NB4 (cell line): ENCODE measurements around the gene KRTCAP3.

Experiments
- DNase-seq: peaks from one replicate; pipeline ENCODE4 v3.0.0; 2010; ENCODE audit warnings: low read depth
- H3K4me3 ChIP-seq: one replicate; pipeline ENCODE4 v1.5.1; 2011; ENCODE audit warnings: mild to moderate bottlenecking, low read depth, low read length, moderate library complexity
- MYC ChIP-seq: IDR thresholded peaks from 2 replicates; pipeline ENCODE4 v1.6.1; 2011; ENCODE audit warnings: low read depth, low read length
- POLR2A ChIP-seq: IDR thresholded peaks from 2 replicates; pipeline ENCODE4 v1.6.1; 2011; ENCODE audit warnings: mild to moderate bottlenecking; ENCODE audit not compliant: insufficient read length; ENCODE audit errors: extremely low read depth
- TF ChIP-seq, protein P1 (sequence below): IDR thresholded peaks from one replicate; pipeline ENCODE4 v1.5.1; 2012; ENCODE audit warnings: low read depth, low read length
- TF ChIP-seq, protein P2 (sequence below): IDR thresholded peaks from 2 replicates; pipeline ENCODE4 v1.6.1; 2011; ENCODE audit warnings: low read depth, low read length

KRTCAP3 gene, protein sequence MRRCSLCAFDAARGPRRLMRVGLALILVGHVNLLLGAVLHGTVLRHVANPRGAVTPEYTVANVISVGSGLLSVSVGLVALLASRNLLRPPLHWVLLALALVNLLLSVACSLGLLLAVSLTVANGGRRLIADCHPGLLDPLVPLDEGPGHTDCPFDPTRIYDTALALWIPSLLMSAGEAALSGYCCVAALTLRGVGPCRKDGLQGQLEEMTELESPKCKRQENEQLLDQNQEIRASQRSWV

DNA sequence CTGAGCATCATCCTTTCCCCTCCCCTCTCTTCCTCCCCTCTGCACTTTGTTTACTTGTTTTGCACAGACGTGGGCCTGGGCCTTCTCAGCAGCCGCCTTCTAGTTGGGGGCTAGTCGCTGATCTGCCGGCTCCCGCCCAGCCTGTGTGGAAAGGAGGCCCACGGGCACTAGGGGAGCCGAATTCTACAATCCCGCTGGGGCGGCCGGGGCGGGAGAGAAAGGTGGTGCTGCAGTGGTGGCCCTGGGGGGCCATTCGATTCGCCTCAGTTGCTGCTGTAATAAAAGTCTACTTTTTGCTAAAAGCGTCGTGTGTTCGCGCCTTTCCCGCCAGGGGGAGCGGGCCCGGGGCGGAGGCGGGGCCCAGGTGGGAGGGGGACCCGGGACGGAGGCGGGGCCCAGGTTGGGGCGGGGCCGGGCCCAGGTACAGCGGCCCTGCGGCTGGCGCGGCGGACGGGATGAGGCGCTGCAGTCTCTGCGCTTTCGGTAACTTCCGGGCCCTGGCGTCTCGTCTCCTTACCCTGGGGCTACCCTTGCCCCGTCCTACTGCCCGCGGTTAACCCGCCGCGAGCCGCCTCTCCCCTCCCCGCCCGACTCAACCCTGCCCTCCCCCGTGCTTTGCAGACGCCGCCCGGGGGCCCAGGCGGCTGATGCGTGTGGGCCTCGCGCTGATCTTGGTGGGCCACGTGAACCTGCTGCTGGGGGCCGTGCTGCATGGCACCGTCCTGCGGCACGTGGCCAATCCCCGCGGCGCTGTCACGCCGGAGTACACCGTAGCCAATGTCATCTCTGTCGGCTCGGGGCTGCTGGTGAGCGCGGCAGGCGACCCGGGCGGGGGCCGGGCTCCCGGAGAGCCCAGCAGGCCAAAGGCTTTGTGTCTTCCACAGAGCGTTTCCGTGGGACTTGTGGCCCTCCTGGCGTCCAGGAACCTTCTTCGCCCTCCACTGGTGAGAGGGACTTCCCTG lies at the start of gene KRTCAP3:
Gene KRTCAP3, plus strand, starts transcription at position 424 of the 962 bp plus-strand sequence. Its CDS starts 32 bp downstream, at position 456.
- TF ChIP-seq MYC (no peak), POLR2A (no peak)
- TF ChIP-seq, protein P1, sequence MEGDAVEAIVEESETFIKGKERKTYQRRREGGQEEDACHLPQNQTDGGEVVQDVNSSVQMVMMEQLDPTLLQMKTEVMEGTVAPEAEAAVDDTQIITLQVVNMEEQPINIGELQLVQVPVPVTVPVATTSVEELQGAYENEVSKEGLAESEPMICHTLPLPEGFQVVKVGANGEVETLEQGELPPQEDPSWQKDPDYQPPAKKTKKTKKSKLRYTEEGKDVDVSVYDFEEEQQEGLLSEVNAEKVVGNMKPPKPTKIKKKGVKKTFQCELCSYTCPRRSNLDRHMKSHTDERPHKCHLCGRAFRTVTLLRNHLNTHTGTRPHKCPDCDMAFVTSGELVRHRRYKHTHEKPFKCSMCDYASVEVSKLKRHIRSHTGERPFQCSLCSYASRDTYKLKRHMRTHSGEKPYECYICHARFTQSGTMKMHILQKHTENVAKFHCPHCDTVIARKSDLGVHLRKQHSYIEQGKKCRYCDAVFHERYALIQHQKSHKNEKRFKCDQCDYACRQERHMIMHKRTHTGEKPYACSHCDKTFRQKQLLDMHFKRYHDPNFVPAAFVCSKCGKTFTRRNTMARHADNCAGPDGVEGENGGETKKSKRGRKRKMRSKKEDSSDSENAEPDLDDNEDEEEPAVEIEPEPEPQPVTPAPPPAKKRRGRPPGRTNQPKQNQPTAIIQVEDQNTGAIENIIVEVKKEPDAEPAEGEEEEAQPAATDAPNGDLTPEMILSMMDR: no peak
- TF ChIP-seq, protein P2, sequence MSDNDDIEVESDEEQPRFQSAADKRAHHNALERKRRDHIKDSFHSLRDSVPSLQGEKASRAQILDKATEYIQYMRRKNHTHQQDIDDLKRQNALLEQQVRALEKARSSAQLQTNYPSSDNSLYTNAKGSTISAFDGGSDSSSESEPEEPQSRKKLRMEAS: no peak
- DNase-seq: no peak

DNA sequence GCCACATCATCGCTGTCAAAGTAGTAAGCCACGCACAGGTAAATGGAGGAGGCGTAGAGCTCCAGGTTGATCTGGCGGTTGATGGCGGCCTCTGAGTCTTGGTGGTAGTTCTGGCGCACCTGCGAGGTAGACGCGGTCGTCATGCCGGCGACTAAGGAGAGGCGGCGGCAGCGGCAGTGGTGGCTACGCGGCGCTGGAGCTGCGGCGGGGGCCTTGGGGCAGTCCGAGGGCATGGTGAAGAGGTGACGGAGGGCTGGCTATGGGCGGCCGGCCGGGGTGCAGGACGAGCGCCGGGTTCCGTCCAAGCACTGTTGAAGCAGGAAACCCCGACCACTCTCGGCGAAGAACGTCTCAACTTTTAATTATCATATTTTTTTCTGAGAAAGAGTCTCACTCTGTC lies 49.0 kb upstream of the KRTCAP3 start:
- TF ChIP-seq, protein P2: no peak
- no peak for TF ChIP-seq MYC
- no peak for TF ChIP-seq POLR2A
- TF ChIP-seq, protein P1: no peak
- H3K4me3 ChIP-seq: no peak overlapping the region
- DNase-seq: no peak

More for the DNA sequence above, at the start of gene KRTCAP3:
- no peak within 1 kb of the TSS for H3K4me3 ChIP-seq

DNA sequence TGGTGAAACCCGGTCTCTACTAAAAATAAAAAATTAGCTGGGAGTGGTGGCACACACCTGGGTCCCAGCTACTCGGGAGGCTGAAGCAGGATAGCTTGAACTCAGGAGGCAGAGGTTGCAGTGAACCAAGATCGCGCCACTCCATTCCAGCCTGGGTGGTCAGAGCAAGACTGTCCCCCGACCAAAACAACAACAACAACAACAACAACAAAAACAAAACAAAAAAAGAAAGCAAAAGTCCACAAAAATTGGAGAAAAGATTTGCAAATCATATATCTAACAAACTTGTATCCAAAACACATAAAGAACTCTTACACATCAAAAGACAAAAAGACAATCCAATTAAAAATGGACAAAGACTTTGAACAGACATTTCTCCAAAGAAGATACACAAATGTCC lies 43.2 kb upstream of the KRTCAP3 start:
- no peak for DNase-seq
- H3K4me3 ChIP-seq: no peak overlapping the region

DNA sequence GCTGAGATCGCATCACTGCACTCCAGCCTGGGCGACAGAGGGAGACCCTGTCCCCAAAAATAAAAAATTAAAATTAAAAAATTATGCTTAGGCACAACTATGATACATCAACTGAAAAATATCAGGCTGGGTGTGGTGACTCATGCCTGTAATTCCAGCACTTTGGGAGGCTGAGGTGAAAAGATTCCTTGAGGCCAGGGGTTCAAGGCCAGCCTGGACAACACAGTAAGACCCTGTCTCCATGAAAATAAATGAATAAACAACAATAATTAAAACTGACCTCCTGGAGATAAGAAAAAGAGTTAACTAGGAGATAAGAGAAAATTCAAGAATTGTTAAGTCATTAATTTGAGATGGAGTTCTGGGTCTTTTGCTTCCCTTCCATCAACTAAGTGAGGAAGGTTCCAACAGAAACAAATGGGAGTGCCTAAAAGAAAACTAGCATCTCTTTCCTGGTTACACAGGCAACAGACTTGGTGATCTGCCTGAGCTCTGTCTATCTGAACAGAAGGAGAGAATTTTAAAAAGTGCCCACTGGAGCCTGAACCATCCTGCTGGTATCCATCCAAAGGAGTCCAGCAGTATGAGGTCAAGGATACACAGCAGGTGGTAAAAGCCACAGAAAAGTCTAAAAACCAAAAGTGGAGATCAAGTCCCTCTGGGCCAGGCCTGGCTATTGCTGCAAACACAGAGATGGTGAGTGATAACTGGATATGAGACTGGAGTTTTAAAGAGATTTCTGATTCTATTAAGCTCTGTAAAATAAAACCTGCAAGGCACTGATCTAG lies 41.6 kb upstream of the KRTCAP3 start:
- no peak overlapping the region for H3K4me3 ChIP-seq
- TF ChIP-seq, protein P2: no peak
- TF ChIP-seq, protein P1: no peak
- no peak for TF ChIP-seq POLR2A
- TF ChIP-seq MYC: no peak
- DNase-seq: peak; percentile 20

More for the DNA sequence above, 43.2 kb upstream of the KRTCAP3 start:
- TF ChIP-seq MYC: no peak

DNA sequence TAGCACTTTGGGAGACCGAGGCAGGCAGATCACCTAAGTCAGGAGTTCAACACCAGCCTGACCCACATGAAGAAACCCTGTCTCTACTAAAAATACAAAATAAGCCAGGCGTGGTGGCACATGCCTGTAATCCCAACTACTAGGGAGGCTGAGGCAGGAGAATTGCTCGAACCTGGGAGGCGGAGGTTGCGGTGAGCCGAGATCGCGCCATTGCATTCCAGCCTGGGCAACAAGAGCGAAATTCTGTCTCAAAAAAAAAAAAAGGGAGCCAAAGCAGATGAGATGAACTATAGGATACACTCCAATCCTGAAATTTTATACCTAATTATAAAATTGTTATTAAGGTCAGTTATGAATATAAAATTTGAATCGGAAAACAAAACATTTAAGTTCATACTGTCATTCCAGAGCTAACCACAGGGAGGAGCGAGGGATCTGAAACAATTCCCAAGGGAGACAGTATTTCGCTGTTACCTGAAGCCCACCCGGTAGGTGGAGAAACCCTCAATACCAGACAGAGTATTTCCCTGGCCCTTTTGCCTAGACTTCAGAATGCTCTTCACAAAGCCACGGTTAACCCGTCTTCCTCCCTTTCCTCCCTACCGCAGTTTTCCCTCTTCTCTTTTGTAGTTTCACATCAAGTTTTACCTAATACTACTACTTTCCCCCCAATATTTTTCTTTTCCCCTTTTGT lies 34.2 kb upstream of the KRTCAP3 start:
- DNase-seq: peak; percentile 74
- peak overlapping the region; percentile 93 for H3K4me3 ChIP-seq
- TF ChIP-seq, protein P2: no peak
- TF ChIP-seq, protein P1: peak; percentile 33
